Ureter (tissue), 1 donor: ENCODE measurements around the gene GNB1L. TPM values are rescaled to one million over a fixed set of nuclear protein-coding genes. Genes with fewer than 3 reads are reported as not detected.

Experiments
- DNase-seq: peaks from one replicate; pipeline ENCODE4 v3.0.0-alpha.2; 2020; ENCODE audit warnings: low spot score
- total RNA-seq: library from RNA; stranded (reverse); gene quantifications from one replicate; pipeline ENCODE4 v1.2.4, GENCODE V29; 2023
- donor health status: DM: yes; HTN: yes; CAD: no.

GNB1L gene
- total RNA-seq, 1 donor from 2014 or later, result 6.0 TPM

- DNase-seq, result no peak
Observed at GRCh38 chr22:19735665-19736510, 118.8 kb downstream of the GNB1L start.

DNA sequence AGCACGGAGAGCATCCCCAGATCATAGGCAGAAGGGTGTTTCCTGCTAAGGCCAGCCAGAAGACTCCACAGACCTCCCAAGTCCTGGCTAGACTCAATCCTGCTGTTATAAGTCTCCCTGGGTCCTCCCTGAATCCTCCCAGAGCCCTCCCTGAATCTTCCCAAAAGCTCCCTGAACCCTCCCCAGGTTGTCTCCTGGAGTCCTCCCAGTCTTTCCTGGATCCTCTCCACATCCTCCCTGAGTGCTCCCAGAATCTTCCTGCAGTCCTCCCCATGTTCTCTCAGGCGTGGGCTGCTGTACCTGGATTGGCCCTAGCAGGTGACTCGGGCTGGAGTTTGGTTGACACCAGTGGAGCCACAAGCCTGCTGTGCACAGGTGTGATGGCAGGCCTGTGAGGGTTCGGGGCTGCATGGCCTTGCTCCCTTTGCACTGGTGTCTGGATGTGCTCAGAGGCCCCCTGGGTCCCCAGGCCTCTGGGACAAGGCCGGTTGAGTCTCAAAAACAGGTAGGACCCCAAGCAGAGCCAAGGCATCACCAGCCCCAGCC, 119.8 kb downstream of the GNB1L start:
- no peak for DNase-seq

DNA sequence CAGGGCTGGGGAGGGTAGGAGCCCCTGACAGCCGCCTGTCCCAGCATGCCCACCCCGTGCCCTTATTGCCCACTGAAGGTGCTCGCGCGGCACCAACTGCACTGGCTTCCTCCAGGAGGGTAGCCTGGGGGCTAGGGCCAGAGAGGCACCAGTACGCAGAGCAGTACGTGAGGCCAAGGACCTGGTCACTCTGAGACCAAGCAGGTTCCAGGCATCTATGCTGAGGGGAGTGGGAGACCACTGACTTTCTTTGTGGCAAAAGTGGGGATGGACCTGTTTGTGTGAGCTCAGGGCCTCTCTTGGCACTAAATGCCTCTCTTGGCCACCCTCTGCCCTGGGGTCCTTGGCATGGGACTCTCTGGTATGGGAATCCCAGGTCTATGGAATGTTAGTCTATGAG, 120.5 kb downstream of the GNB1L start:
- no peak for DNase-seq

- DNase-seq, result no peak
Observed at GRCh38 chr22:19733755-19734154, 120.9 kb downstream of the GNB1L start.

Other genes starting within 250 kb of the GNB1L start
- gene SEPTIN5, start 140.4 kb downstream of the GNB1L start, total RNA-seq, result 26.7 TPM
- gene GP1BB, start 131.3 kb downstream of the GNB1L start, total RNA-seq, result 2.1 TPM
- 13.0 TPM for gene TBX1, start 94.1 kb downstream of the GNB1L start, total RNA-seq
- 28.6 TPM for gene RTL10, start within 50 bp of the GNB1L start, total RNA-seq
- gene COMT, start 86.9 kb upstream of the GNB1L start, total RNA-seq, result 202 TPM
- 41.6 TPM for gene TXNRD2, start 86.9 kb upstream of the GNB1L start, total RNA-seq
- gene ARVCF, start 161.9 kb upstream of the GNB1L start, total RNA-seq, result 11.5 TPM
- gene TANGO2, start 166.2 kb upstream of the GNB1L start, total RNA-seq, result 28.8 TPM
- 49.0 TPM for gene DGCR8, start 225.4 kb upstream of the GNB1L start, total RNA-seq